ENCODE data around the gene EPN2. TPM values are rescaled to one million over a fixed set of nuclear protein-coding genes. Genes with fewer than 3 reads are reported as not detected.
"Not testable (repeated sequence)": the region's sequence is repeated elsewhere in the genome, so short reads cannot be mapped to it uniquely, and the experiment has no call there.

The EPN2 gene
- total RNA-seq, 1 donor from 2014 or later = 74.5 TPM

- H3K27ac Mint-ChIP-seq (ENCODE audit: unreplicated experiment); H3K27me3 Mint-ChIP-seq (ENCODE audit: unreplicated experiment); H3K4me1 Mint-ChIP-seq (ENCODE audit: unreplicated experiment): not testable (repeated sequence)
Observed at GRCh38 chr17:19219384-19219783, 17.8 kb upstream of the EPN2 start.

GRCh38 chr17:19220195-19220594, 17.0 kb upstream of the EPN2 start:
- DNase-seq (ENCODE audit: low spot score); H3K27ac Mint-ChIP-seq (ENCODE audit: unreplicated experiment); H3K4me1 Mint-ChIP-seq (ENCODE audit: unreplicated experiment); H3K27me3 Mint-ChIP-seq (ENCODE audit: unreplicated experiment); H3K9me3 Mint-ChIP-seq (ENCODE audit: unreplicated experiment); H3K4me3 Mint-ChIP-seq (ENCODE audit: unreplicated experiment); H3K36me3 Mint-ChIP-seq (ENCODE audit: low read depth, unreplicated experiment): not testable (repeated sequence)

More at GRCh38 chr17:19219384-19219783, 17.8 kb upstream of the EPN2 start:
- not testable (repeated sequence) for DNase-seq (ENCODE audit: low spot score); H3K9me3 Mint-ChIP-seq (ENCODE audit: unreplicated experiment); H3K4me3 Mint-ChIP-seq (ENCODE audit: unreplicated experiment); H3K36me3 Mint-ChIP-seq (ENCODE audit: low read depth, unreplicated experiment)

GRCh38 chr17:19226610-19227588, 10.3 kb upstream of the EPN2 start:
- DNase-seq (ENCODE audit: low spot score); H3K4me1 Mint-ChIP-seq (ENCODE audit: unreplicated experiment); H3K27ac Mint-ChIP-seq (ENCODE audit: unreplicated experiment); H3K4me3 Mint-ChIP-seq (ENCODE audit: unreplicated experiment); H3K36me3 Mint-ChIP-seq (ENCODE audit: low read depth, unreplicated experiment); H3K9me3 Mint-ChIP-seq (ENCODE audit: unreplicated experiment); H3K27me3 Mint-ChIP-seq (ENCODE audit: unreplicated experiment): not testable (repeated sequence)

GRCh38 chr17:19234676-19235075, 2.5 kb upstream of the EPN2 start:
- H3K4me3 Mint-ChIP-seq (ENCODE audit: unreplicated experiment); H3K36me3 Mint-ChIP-seq (ENCODE audit: low read depth, unreplicated experiment); H3K27me3 Mint-ChIP-seq (ENCODE audit: unreplicated experiment); H3K9me3 Mint-ChIP-seq (ENCODE audit: unreplicated experiment); DNase-seq (ENCODE audit: low spot score); H3K27ac Mint-ChIP-seq (ENCODE audit: unreplicated experiment); H3K4me1 Mint-ChIP-seq (ENCODE audit: unreplicated experiment): not testable (repeated sequence)

GRCh38 chr17:19236351-19237138, 621 bp upstream of the EPN2 start:
- H3K9me3 Mint-ChIP-seq (ENCODE audit: unreplicated experiment); H3K4me3 Mint-ChIP-seq (ENCODE audit: unreplicated experiment); DNase-seq (ENCODE audit: low spot score); H3K27me3 Mint-ChIP-seq (ENCODE audit: unreplicated experiment); H3K27ac Mint-ChIP-seq (ENCODE audit: unreplicated experiment); H3K36me3 Mint-ChIP-seq (ENCODE audit: low read depth, unreplicated experiment): not testable (repeated sequence)
- peaks cover 14% of the 10 kb centered on the region for H3K4me1 Mint-ChIP-seq (ENCODE audit: unreplicated experiment)

GRCh38 chr17:19237389-19238166, 412 bp downstream of the EPN2 start:
- H3K4me1 Mint-ChIP-seq (ENCODE audit: unreplicated experiment) = peaks cover 19% of the 10 kb centered on the region
- no peak overlapping the region for H3K27ac Mint-ChIP-seq (ENCODE audit: unreplicated experiment)
- H3K36me3 Mint-ChIP-seq (ENCODE audit: low read depth, unreplicated experiment) = peaks cover 6% of the 10 kb centered on the region
- peak; percentile 67 for TF ChIP-seq CTCF (IDR thresholded peaks at IDR 0.05; ENCODE audit: unreplicated experiment)
- H3K9me3 Mint-ChIP-seq (ENCODE audit: unreplicated experiment) = no peaks in the 10 kb centered on the region
- DNase-seq (ENCODE audit: low spot score) = peak; percentile 37
- peaks cover 3% of the 10 kb centered on the region for H3K27me3 Mint-ChIP-seq (ENCODE audit: unreplicated experiment)
- H3K4me3 Mint-ChIP-seq (ENCODE audit: unreplicated experiment) = peak overlapping the region; percentile 98

- peak overlapping the region; percentile 86 for H3K27ac Mint-ChIP-seq (ENCODE audit: unreplicated experiment)
- peaks cover 6% of the 10 kb centered on the region for H3K36me3 Mint-ChIP-seq (ENCODE audit: low read depth, unreplicated experiment)
- peaks cover 3% of the 10 kb centered on the region for H3K27me3 Mint-ChIP-seq (ENCODE audit: unreplicated experiment)
- H3K4me1 Mint-ChIP-seq (ENCODE audit: unreplicated experiment) = peaks cover 23% of the 10 kb centered on the region
- peak; percentile 31 for DNase-seq (ENCODE audit: low spot score)
- peak overlapping the region; percentile 98 for H3K4me3 Mint-ChIP-seq (ENCODE audit: unreplicated experiment)
- no peaks in the 10 kb centered on the region for H3K9me3 Mint-ChIP-seq (ENCODE audit: unreplicated experiment)
- TF ChIP-seq CTCF (IDR thresholded peaks at IDR 0.05; ENCODE audit: unreplicated experiment) = no peak
Observed at GRCh38 chr17:19238167-19238505, 970 bp downstream of the EPN2 start.
